ENCODE measurements around the gene UBE2H. TPM values are rescaled to one million over a fixed set of nuclear protein-coding genes. Genes with fewer than 3 reads are reported as not detected.

UBE2H gene
- total and polyA plus RNA-seq, 2 donors (not counting 1 experiment from before 2014, with no cell fraction given), result 23.3 to 54.1 TPM

GRCh38 chr7:129898007-129898406 is 54.8 kb downstream of the UBE2H start:
- H3K9ac ChIP-seq (ENCODE audit: low read length), result no peak overlapping the region
- DNase-seq (no peak), ATAC-seq (ENCODE audit: low read depth) (no peak)
- H3K27me3 ChIP-seq (replicated peaks in 1 of 4; ENCODE audit: control extremely low read depth in 1 of 4, control insufficient read depth in 3 of 4, insufficient read depth in 4 of 4, low read length in 3 of 4), result no peaks in the 10 kb centered on the region
- ChIA-PET CTCF (interaction anchor here (1.6 kb wide), 1 partner anchor 73 kb away, joined by 3 read pairs; no protein-coding TSS in a partner anchor), POLR2A (no interaction called here)
- H2AFZ ChIP-seq (ENCODE audit: insufficient read depth, low read depth, low read length, poor library complexity, severe bottlenecking), result no peak overlapping the region
- peaks cover 0 to 19% of the 10 kb centered on the region in 2 experiments for H3K36me3 ChIP-seq (replicated peaks in 1 of 2; ENCODE audit: control extremely low read depth in 1 of 2, control insufficient read depth in 1 of 2, extremely low read depth in 1 of 2, insufficient read depth in 2 of 2, low read length in 1 of 2)
- H3K4me3 ChIP-seq (ENCODE audit: control extremely low read depth in 1 of 5, extremely low read depth in 1 of 5, insufficient read depth in 1 of 5, low read depth in 2 of 5, low read length in 4 of 5), result no peak overlapping the region
- H3K4me1 ChIP-seq (ENCODE audit: control insufficient read depth in 2 of 2, insufficient read depth in 2 of 2, low read length in 2 of 2), result peaks cover 40 to 52% of the 10 kb centered on the region in 2 donors
- peaks cover 68% of the 10 kb centered on the region for H3K4me1 Mint-ChIP-seq
- no peaks in the 10 kb centered on the region for H3K9me3 Mint-ChIP-seq (ENCODE audit: insufficient read depth)
- TF ChIP-seq CTCF (IDR thresholded peaks at IDR 0.05) (no peak), EZH2 (IDR thresholded peaks at IDR 0.05; ENCODE audit: borderline replicate concordance, insufficient read depth, low read depth, low read length, poor library complexity, severe bottlenecking) (no peak)
- H3K27me3 Mint-ChIP-seq, result no peaks in the 10 kb centered on the region
- H3K79me2 ChIP-seq (ENCODE audit: control insufficient read depth, insufficient read depth, low read length), result peaks cover 94% of the 10 kb centered on the region
- H4K20me1 ChIP-seq (ENCODE audit: control insufficient read depth, insufficient read depth, low read length, poor library complexity, severe bottlenecking), result peaks cover 39% of the 10 kb centered on the region
- no peak overlapping the region for H3K27ac ChIP-seq (ENCODE audit: low read length in 2 of 2)
- H3K4me3 Mint-ChIP-seq, result no peak overlapping the region
- H3K27ac Mint-ChIP-seq, result no peak overlapping the region
- intact Hi-C loops (cut with micrococcal nuclease), result loop anchor here (10.0 kb wide), 1 partner anchor 47 kb away; no protein-coding TSS in a partner anchor
- no peak overlapping the region for H3K4me2 ChIP-seq (replicated peaks; ENCODE audit: low read depth, low read length, poor library complexity, severe bottlenecking)
- H3K9me3 ChIP-seq (ENCODE audit: control extremely low read depth in 1 of 3, control insufficient read depth in 2 of 3, insufficient read depth in 1 of 3, low read length in 2 of 3), result no peaks in the 10 kb centered on the region

GRCh38 chr7:129896568-129897382 is 56.0 kb downstream of the UBE2H start:
- Histone ChIP-seq H3K4me3 (ENCODE audit: control extremely low read depth in 1 of 5, extremely low read depth in 1 of 5, insufficient read depth in 1 of 5, low read depth in 2 of 5, low read length in 4 of 5) (no peak overlapping the region), H4K20me1 (ENCODE audit: control insufficient read depth, insufficient read depth, low read length, poor library complexity, severe bottlenecking) (peaks cover 37% of the 10 kb centered on the region), H3K9me3 (ENCODE audit: control extremely low read depth in 1 of 3, control insufficient read depth in 2 of 3, insufficient read depth in 1 of 3, low read length in 2 of 3) (no peaks in the 10 kb centered on the region), H3K27ac (ENCODE audit: low read length in 2 of 2) (no peak overlapping the region), H3K27me3 (replicated peaks in 1 of 4; ENCODE audit: control extremely low read depth in 1 of 4, control insufficient read depth in 3 of 4, insufficient read depth in 4 of 4, low read length in 3 of 4) (no peaks in the 10 kb centered on the region), H3K4me2 (replicated peaks; ENCODE audit: low read depth, low read length, poor library complexity, severe bottlenecking) (no peak overlapping the region), H3K4me1 (ENCODE audit: control insufficient read depth in 2 of 2, insufficient read depth in 2 of 2, low read length in 2 of 2) (peaks cover 32 to 50% of the 10 kb centered on the region in 2 donors), H3K36me3 (replicated peaks in 1 of 2; ENCODE audit: control extremely low read depth in 1 of 2, control insufficient read depth in 1 of 2, extremely low read depth in 1 of 2, insufficient read depth in 2 of 2, low read length in 1 of 2) (peaks cover 0 to 10% of the 10 kb centered on the region in 2 experiments), H3K79me2 (ENCODE audit: control insufficient read depth, insufficient read depth, low read length) (peaks cover 94% of the 10 kb centered on the region), H2AFZ (ENCODE audit: insufficient read depth, low read depth, low read length, poor library complexity, severe bottlenecking) (no peak overlapping the region), H3K9ac (ENCODE audit: low read length) (no peak overlapping the region)
- ATAC-seq (ENCODE audit: low read depth) (no peak), DNase-seq (no peak)
- ChIA-PET POLR2A (interaction anchor here (0.6 to 1.2 kb wide), 2 partner anchors 10 to 103 kb away, joined by 5 to 7 read pairs; no protein-coding TSS in a partner anchor), CTCF (interaction anchor here (0.9 kb wide), 1 partner anchor 97 kb away, joined by 3 read pairs; no protein-coding TSS in a partner anchor)
- Mint-ChIP-seq H3K4me3 (no peak overlapping the region), H3K4me1 (peaks cover 65% of the 10 kb centered on the region), H3K27ac (peak overlapping the region; percentile 29), H3K27me3 (no peaks in the 10 kb centered on the region), H3K9me3 (ENCODE audit: insufficient read depth) (no peaks in the 10 kb centered on the region)
- 100% methylated on average over 2 of the region's 6 CpGs for WGBS (ENCODE audit: insufficient coverage)
- no peak for TF ChIP-seq CTCF (IDR thresholded peaks at IDR 0.05)
- TF ChIP-seq EZH2 (IDR thresholded peaks at IDR 0.05; ENCODE audit: borderline replicate concordance, insufficient read depth, low read depth, low read length, poor library complexity, severe bottlenecking), result no peak
- intact Hi-C loops (cut with micrococcal nuclease), result loop anchor here (10.0 kb wide), 1 partner anchor 48 kb away; no protein-coding TSS in a partner anchor
